SK-N-SH (cell line): ENCODE data around the gene CAGE1. TPM values are rescaled to one million over a fixed set of nuclear protein-coding genes. Genes with fewer than 3 reads are reported as not detected.

ENCODE experiments used
- CTCF ChIA-PET: fragments of 300-600, 350-600 bp; formaldehyde crosslinking; extraction: SDS; loops from one replicate; lab custom pipeline; 2021; lab: Yijun Ruan, JAX
- POLR2A ChIA-PET: fragments of 350-600 bp; sonication (Branson Sonifier 250); formaldehyde crosslinking; extraction: SDS; loops from one replicate; lab custom pipeline; 2020; ENCODE audit warnings: antibody characterized with exemption, inconsistent platforms; lab: Yijun Ruan, JAX
- DNase-seq: peaks from one replicate; pipeline ENCODE4 v3.0.0; 2012
- H2AFZ ChIP-seq: fragments of 200-600 bp; sonication (generic); 2 replicates; pipeline ENCODE4 v1.8.1; 2016; ENCODE audit warnings: antibody characterized with exemption, mild to moderate bottlenecking, low read depth
- H3F3A ChIP-seq: fragments of 200-600 bp; sonication (generic); replicated peaks from 2 replicates; pipeline ENCODE3; 2016; ENCODE audit warnings: antibody characterized with exemption, mild to moderate bottlenecking; ENCODE audit not compliant: insufficient read depth
- H3K27ac ChIP-seq, 2 experiments: fragments of 200-500 bp in 1 of 2; fragments of 200-600 bp in 1 of 2; sonication (Bioruptor generic) in 1 of 2; sonication (generic), shearing (Covaris generic) in 1 of 2; 2 replicates each; pipeline versions ENCODE4 v1.5.1 to v1.6.1; 2014 to 2016; ENCODE audit warnings: low read depth in 2 of 2, inconsistent platforms in 1 of 2, low read length in 1 of 2, mild to moderate bottlenecking in 1 of 2, mixed read lengths in 1 of 2
- H3K27me3 ChIP-seq: fragments of 200-600 bp; sonication (generic), shearing (Covaris generic); 2 replicates; pipeline ENCODE4 v1.6.1; 2016; ENCODE audit warnings: mixed run types; ENCODE audit not compliant: insufficient read depth
- H3K36me3 ChIP-seq, 2 experiments: fragments of 200-500 bp in 1 of 2; fragments of 200-600 bp in 1 of 2; sonication (Bioruptor generic) in 1 of 2; sonication (generic) in 1 of 2; replicated peaks in 1 of 2; 2 replicates each; pipeline versions ENCODE3 to v1.5.1; 2014 to 2016; ENCODE audit warnings: low read length in 1 of 2, mild to moderate bottlenecking in 1 of 2; ENCODE audit not compliant: insufficient read depth in 2 of 2, control insufficient read depth in 1 of 2
- H3K4me1 ChIP-seq, 2 experiments: fragments of 200-500 bp in 1 of 2; fragments of 200-600 bp in 1 of 2; sonication (Bioruptor generic) in 1 of 2; sonication (generic), shearing (Covaris generic) in 1 of 2; 2 replicates each; pipeline versions ENCODE4 v1.5.1 to v1.6.1; 2014 to 2016; ENCODE audit warnings: low read depth in 1 of 2, low read length in 1 of 2, mixed run types in 1 of 2; ENCODE audit not compliant: insufficient read depth in 2 of 2, control insufficient read depth in 1 of 2
- H3K4me2 ChIP-seq: fragments of 200-600 bp; sonication (generic), shearing (Covaris generic); 2 replicates; pipeline ENCODE4 v1.6.1; 2017; ENCODE audit warnings: mixed run types
- H3K4me3 ChIP-seq, 2 experiments: fragments of 200-500 bp in 1 of 2; fragments of 200-600 bp in 1 of 2; sonication (Bioruptor generic) in 1 of 2; sonication (generic), shearing (Covaris generic) in 1 of 2; 2 replicates each; pipeline versions ENCODE4 v1.5.1 to v1.8.1; 2014 to 2016; ENCODE audit warnings: low read depth in 2 of 2, inconsistent platforms in 1 of 2, low read length in 1 of 2, mild to moderate bottlenecking in 1 of 2, mixed read lengths in 1 of 2, moderate library complexity in 1 of 2
- H3K79me2 ChIP-seq: fragments of 200-600 bp; sonication (generic); 2 replicates; pipeline ENCODE4 v1.8.1; 2017; ENCODE audit warnings: mild to moderate bottlenecking; ENCODE audit not compliant: insufficient read depth
- H3K9ac ChIP-seq: fragments of 200-600 bp; sonication (generic); 2 replicates; pipeline ENCODE4 v1.6.1; 2017; ENCODE audit warnings: mixed run types
- H3K9me2 ChIP-seq: fragments of 200-600 bp; sonication (generic); 2 replicates; pipeline ENCODE4 v1.6.1; 2017; ENCODE audit warnings: mixed run types
- H3K9me3 ChIP-seq: fragments of 200-600 bp; sonication (generic); 2 replicates; pipeline ENCODE4 v1.6.1; 2017; ENCODE audit warnings: mixed run types, mild to moderate bottlenecking, moderate library complexity
- H4K20me1 ChIP-seq: fragments of 200-600 bp; sonication (generic); 2 replicates; pipeline ENCODE4 v1.6.1; 2017; ENCODE audit warnings: mild to moderate bottlenecking, mixed run types; ENCODE audit not compliant: insufficient read depth
- EP300 ChIP-seq, 2 experiments: IDR thresholded peaks; 2 replicates each; pipeline versions ENCODE4 v1.4.0 to v1.6.1; 2012; ENCODE audit warnings: borderline replicate concordance in 1 of 2, low read depth in 1 of 2, low read length in 1 of 2
- EZH2phosphoT487 ChIP-seq: fragments of 200-600 bp; sonication (generic); IDR thresholded peaks from 2 replicates; pipeline ENCODE4 v1.6.1; 2017; ENCODE audit warnings: low read depth, mixed run types, mild to moderate bottlenecking, antibody characterized with exemption, moderate library complexity, borderline replicate concordance
- FOSL2 ChIP-seq: IDR thresholded peaks from 2 replicates; pipeline ENCODE4 v1.4.0; 2012; ENCODE audit warnings: low read depth, mild to moderate bottlenecking, moderate library complexity, borderline replicate concordance
- FOXM1 ChIP-seq: IDR thresholded peaks from 2 replicates; pipeline ENCODE4 v1.4.0; 2012; ENCODE audit warnings: low read depth, mild to moderate bottlenecking
- GATA2 ChIP-seq: sonication (generic); formaldehyde crosslinking; IDR thresholded peaks from 2 replicates; pipeline ENCODE4 v1.5.0; 2020; ENCODE audit warnings: mild to moderate bottlenecking, missing genetic modification reagents
- MEF2A ChIP-seq: IDR thresholded peaks from 2 replicates; pipeline ENCODE4 v1.4.0; 2012; ENCODE audit warnings: low read depth, borderline replicate concordance
- NFIC ChIP-seq: IDR thresholded peaks from 2 replicates; pipeline ENCODE4 v1.4.0; 2012; ENCODE audit warnings: borderline replicate concordance
- RCOR1 ChIP-seq: fragments of 150-350 bp; IDR thresholded peaks from 2 replicates; pipeline ENCODE4 v1.6.1; 2017; ENCODE audit warnings: antibody characterized with exemption, low read length
- RXRA ChIP-seq: IDR thresholded peaks from 2 replicates; pipeline ENCODE4 v1.4.0; 2012; ENCODE audit warnings: low read depth, mild to moderate bottlenecking, borderline replicate concordance
- TAF1 ChIP-seq: IDR thresholded peaks from 2 replicates; pipeline ENCODE4 v1.6.1; 2012; ENCODE audit warnings: low read depth, mild to moderate bottlenecking, low read length, moderate library complexity, borderline replicate concordance
- TCF12 ChIP-seq: IDR thresholded peaks from 2 replicates; pipeline ENCODE4 v1.4.0; 2012
- TEAD4 ChIP-seq: IDR thresholded peaks from 2 replicates; pipeline ENCODE4 v1.4.0; 2012; ENCODE audit warnings: mild to moderate bottlenecking, borderline replicate concordance; ENCODE audit not compliant: insufficient read depth
- WGBS: methylation state at CpG from one replicate; pipeline ENCODE4 v1.1.6; 2017; ENCODE audit warnings: low lambda C conversion rate; 5-methylcytosine and 5-hydroxymethylcytosine counted together
- polyA plus RNA-seq, 3 experiments: library from polyadenylated mRNA; depleted of rRNA; stranded (reverse); fragments of >200 nt; gene quantifications; 2 replicates each; pipeline ENCODE4 v1.2.3, GENCODE V29; 2012
- TF ChIP-seq, protein P1 (sequence below): IDR thresholded peaks from 2 replicates; pipeline ENCODE4; 2012
- TF ChIP-seq, protein P2 (sequence below): fragments of 150-350 bp; IDR thresholded peaks from 2 replicates; pipeline ENCODE4 v1.6.1; 2016; ENCODE audit warnings: mild to moderate bottlenecking, low read depth, low read length
- TF ChIP-seq, protein P3 (sequence below): IDR thresholded peaks from 2 replicates; pipeline ENCODE4 v1.6.1; 2012; ENCODE audit warnings: mild to moderate bottlenecking, low read depth, low read length, moderate library complexity

The CAGE1 gene
- polyA plus RNA-seq, 1 of the 3 experiments (the other 2 are of a cell fraction): not detected

DNA sequence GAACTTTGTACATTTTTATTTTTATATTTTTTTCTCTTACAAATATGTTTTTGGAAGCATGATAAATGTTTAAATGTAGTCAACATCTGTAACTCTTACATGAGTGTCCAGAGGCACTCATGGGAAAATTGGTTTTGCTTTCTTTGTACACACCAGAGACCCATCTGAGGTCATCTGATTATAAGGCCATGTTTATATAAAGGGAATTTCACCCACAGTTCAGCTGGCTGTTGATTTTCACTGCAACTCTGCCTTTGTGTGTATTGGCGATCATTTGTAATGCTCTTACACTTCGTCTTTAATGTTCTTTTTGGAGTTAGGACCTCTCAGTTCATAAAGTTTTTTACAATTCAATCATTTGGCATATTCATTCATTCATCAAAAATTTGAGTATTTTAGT is 28.1 kb upstream of the CAGE1 start:
- peaks cover 48 to 60% of the 10 kb centered on the region in 2 experiments for H3K36me3 ChIP-seq
- H3K27me3 ChIP-seq: no peaks in the 10 kb centered on the region
- CTCF ChIA-PET: interaction anchor here (1.0 kb wide), 2 partner anchors 13 to 142 kb away, joined by 3 to 4 read pairs; no protein-coding TSS in a partner anchor
- H3K27ac ChIP-seq: no peak overlapping the region
- peak; percentile 38 for DNase-seq
- POLR2A ChIA-PET: no interaction called here
- no peak overlapping the region for H3K9ac ChIP-seq
- H2AFZ ChIP-seq: no peak overlapping the region
- H3K79me2 ChIP-seq: no peaks in the 10 kb centered on the region
- no peak overlapping the region for H3K4me2 ChIP-seq
- TF ChIP-seq TAF1: no peak
- no peak for TF ChIP-seq TCF12
- TF ChIP-seq GATA2: no peak
- TF ChIP-seq FOSL2: no peak
- TF ChIP-seq TEAD4: no peak
- TF ChIP-seq NFIC: no peak
- no peak for TF ChIP-seq EP300 (IDR thresholded peaks at IDR 0.05; ENCODE audit: borderline replicate concordance in 1 of 2, low read depth in 1 of 2, low read length in 1 of 2)
- TF ChIP-seq RCOR1: no peak
- TF ChIP-seq, protein P1, sequence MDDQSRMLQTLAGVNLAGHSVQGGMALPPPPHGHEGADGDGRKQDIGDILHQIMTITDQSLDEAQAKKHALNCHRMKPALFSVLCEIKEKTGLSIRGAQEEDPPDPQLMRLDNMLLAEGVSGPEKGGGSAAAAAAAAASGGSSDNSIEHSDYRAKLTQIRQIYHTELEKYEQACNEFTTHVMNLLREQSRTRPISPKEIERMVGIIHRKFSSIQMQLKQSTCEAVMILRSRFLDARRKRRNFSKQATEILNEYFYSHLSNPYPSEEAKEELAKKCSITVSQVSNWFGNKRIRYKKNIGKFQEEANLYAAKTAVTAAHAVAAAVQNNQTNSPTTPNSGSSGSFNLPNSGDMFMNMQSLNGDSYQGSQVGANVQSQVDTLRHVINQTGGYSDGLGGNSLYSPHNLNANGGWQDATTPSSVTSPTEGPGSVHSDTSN: no peak
- TF ChIP-seq FOXM1: no peak
- no peak for TF ChIP-seq MEF2A
- no peak for TF ChIP-seq RXRA
- TF ChIP-seq EZH2phosphoT487: no peak
- TF ChIP-seq, protein P2, sequence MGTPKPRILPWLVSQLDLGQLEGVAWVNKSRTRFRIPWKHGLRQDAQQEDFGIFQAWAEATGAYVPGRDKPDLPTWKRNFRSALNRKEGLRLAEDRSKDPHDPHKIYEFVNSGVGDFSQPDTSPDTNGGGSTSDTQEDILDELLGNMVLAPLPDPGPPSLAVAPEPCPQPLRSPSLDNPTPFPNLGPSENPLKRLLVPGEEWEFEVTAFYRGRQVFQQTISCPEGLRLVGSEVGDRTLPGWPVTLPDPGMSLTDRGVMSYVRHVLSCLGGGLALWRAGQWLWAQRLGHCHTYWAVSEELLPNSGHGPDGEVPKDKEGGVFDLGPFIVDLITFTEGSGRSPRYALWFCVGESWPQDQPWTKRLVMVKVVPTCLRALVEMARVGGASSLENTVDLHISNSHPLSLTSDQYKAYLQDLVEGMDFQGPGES: no peak
- TF ChIP-seq, protein P3, sequence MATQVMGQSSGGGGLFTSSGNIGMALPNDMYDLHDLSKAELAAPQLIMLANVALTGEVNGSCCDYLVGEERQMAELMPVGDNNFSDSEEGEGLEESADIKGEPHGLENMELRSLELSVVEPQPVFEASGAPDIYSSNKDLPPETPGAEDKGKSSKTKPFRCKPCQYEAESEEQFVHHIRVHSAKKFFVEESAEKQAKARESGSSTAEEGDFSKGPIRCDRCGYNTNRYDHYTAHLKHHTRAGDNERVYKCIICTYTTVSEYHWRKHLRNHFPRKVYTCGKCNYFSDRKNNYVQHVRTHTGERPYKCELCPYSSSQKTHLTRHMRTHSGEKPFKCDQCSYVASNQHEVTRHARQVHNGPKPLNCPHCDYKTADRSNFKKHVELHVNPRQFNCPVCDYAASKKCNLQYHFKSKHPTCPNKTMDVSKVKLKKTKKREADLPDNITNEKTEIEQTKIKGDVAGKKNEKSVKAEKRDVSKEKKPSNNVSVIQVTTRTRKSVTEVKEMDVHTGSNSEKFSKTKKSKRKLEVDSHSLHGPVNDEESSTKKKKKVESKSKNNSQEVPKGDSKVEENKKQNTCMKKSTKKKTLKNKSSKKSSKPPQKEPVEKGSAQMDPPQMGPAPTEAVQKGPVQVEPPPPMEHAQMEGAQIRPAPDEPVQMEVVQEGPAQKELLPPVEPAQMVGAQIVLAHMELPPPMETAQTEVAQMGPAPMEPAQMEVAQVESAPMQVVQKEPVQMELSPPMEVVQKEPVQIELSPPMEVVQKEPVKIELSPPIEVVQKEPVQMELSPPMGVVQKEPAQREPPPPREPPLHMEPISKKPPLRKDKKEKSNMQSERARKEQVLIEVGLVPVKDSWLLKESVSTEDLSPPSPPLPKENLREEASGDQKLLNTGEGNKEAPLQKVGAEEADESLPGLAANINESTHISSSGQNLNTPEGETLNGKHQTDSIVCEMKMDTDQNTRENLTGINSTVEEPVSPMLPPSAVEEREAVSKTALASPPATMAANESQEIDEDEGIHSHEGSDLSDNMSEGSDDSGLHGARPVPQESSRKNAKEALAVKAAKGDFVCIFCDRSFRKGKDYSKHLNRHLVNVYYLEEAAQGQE: no peak
- no peaks in the 10 kb centered on the region for H3F3A ChIP-seq
- H3K4me3 ChIP-seq: no peak overlapping the region
- peaks cover 0 to 7% of the 10 kb centered on the region in 2 experiments; a peak in 1 of 4 replicates for H3K4me1 ChIP-seq
- 86% methylated on average over 2 of the region's 2 CpGs for WGBS
- H4K20me1 ChIP-seq: no peaks in the 10 kb centered on the region
- H3K9me2 ChIP-seq: no peaks in the 10 kb centered on the region
- H3K9me3 ChIP-seq: no peaks in the 10 kb centered on the region
